GM23338 (cell line): Measurements from ENCODE around the gene C16orf74. TPM values are rescaled to one million over a fixed set of nuclear protein-coding genes. Genes with fewer than 3 reads are reported as not detected.

Experiments used
- ATAC-seq: fragments of 200-7000 bp; cut with Tn5 transposase; 3 replicates; pipeline ENCODE4 v1.9.1; 2020
- DNase-seq: peaks from one replicate; pipeline ENCODE4 v3.0.0-alpha.2; 2015; ENCODE audit warnings: low spot score
- H2AFZ ChIP-seq: fragments of 200-600 bp; sonication (generic); 2 replicates; pipeline ENCODE4 v1.8.0; 2016; ENCODE audit warnings: antibody characterized with exemption, mild to moderate bottlenecking, moderate library complexity
- H3F3A ChIP-seq: fragments of 200-600 bp; sonication (generic); replicated peaks from 2 replicates; pipeline ENCODE4 v1.8.0; 2017; ENCODE audit warnings: antibody characterized with exemption, mixed run types, low read depth
- H3K27ac ChIP-seq: fragments of 200-600 bp; sonication (generic); 2 replicates; pipeline ENCODE4 v1.6.1; 2016; ENCODE audit warnings: low read depth
- H3K27me3 ChIP-seq: fragments of 200-600 bp; sonication (generic); 2 replicates; pipeline ENCODE4 v1.8.0; 2016; ENCODE audit warnings: mild to moderate bottlenecking, mixed run types, moderate library complexity; ENCODE audit not compliant: insufficient read depth
- H3K36me3 ChIP-seq: fragments of 200-600 bp; sonication (generic); 2 replicates; pipeline ENCODE4 v1.8.0; 2016; ENCODE audit warnings: mild to moderate bottlenecking; ENCODE audit not compliant: insufficient read depth
- H3K4me1 ChIP-seq: fragments of 200-600 bp; sonication (generic); 2 replicates; pipeline ENCODE4 v1.8.0; 2016; ENCODE audit warnings: mild to moderate bottlenecking, moderate library complexity; ENCODE audit not compliant: insufficient read depth
- H3K4me2 ChIP-seq: fragments of 200-600 bp; sonication (generic); 2 replicates; pipeline ENCODE4 v1.7.1; 2017; ENCODE audit warnings: mixed run types
- H3K4me3 ChIP-seq: fragments of 200-600 bp; sonication (generic); 2 replicates; pipeline ENCODE4 v1.6.1; 2016; ENCODE audit warnings: mixed run types
- H3K79me2 ChIP-seq: fragments of 200-600 bp; sonication (generic); replicated peaks from 2 replicates; pipeline ENCODE4 v1.8.0; 2017; ENCODE audit warnings: mild to moderate bottlenecking; ENCODE audit not compliant: insufficient read depth
- H3K9me2 ChIP-seq: fragments of 200-600 bp; sonication (generic); 2 replicates; pipeline ENCODE4 v1.8.0; 2017; ENCODE audit not compliant: insufficient read depth
- H4K20me1 ChIP-seq: fragments of 200-600 bp; sonication (generic); replicated peaks from 2 replicates; pipeline ENCODE4 v1.8.0; 2017; ENCODE audit warnings: mild to moderate bottlenecking; ENCODE audit not compliant: insufficient read depth
- H3K27ac Mint-ChIP-seq: 2 replicates; pipeline ENCODE4 v1.8.0; 2020; ENCODE audit warnings: inconsistent platforms, mild to moderate bottlenecking, moderate library complexity, mixed read lengths
- H3K27me3 Mint-ChIP-seq: 3 replicates; pipeline ENCODE4 v1.8.0; 2022; ENCODE audit warnings: low read depth, mild to moderate bottlenecking, moderate library complexity, mixed read lengths, inconsistent platforms; ENCODE audit not compliant: insufficient read depth, poor library complexity
- H3K36me3 Mint-ChIP-seq: 3 replicates; pipeline ENCODE4 v1.8.0; 2021; ENCODE audit warnings: low read depth, mild to moderate bottlenecking, inconsistent platforms, moderate library complexity, mixed read lengths
- H3K4me1 Mint-ChIP-seq: 3 replicates; pipeline ENCODE4 v1.8.0; 2020; ENCODE audit warnings: mild to moderate bottlenecking, inconsistent platforms, mixed read lengths
- H3K4me3 Mint-ChIP-seq: 3 replicates; pipeline ENCODE4 v1.8.0; 2021; ENCODE audit warnings: moderate library complexity, mild to moderate bottlenecking, inconsistent platforms, mixed read lengths
- H3K9me3 Mint-ChIP-seq: 3 replicates; pipeline ENCODE4 v1.8.0; 2020; ENCODE audit warnings: moderate library complexity, mild to moderate bottlenecking, inconsistent platforms, mixed read lengths
- CREB1 ChIP-seq: fragments of 250-450 bp; sonication (Bioruptor Pico); IDR thresholded peaks from 2 replicates; pipeline ENCODE4 v1.5.0; 2020; ENCODE audit warnings: low read depth, mild to moderate bottlenecking, moderate library complexity
- CTCF ChIP-seq, 2 experiments: fragments of 200-600 bp in 1 of 2; sonication (generic) in 1 of 2; conservative IDR thresholded peaks; 2 replicates each; pipeline versions ENCODE4 v1.5.1 to v1.6.1; 2016 to 2017; ENCODE audit warnings: antibody characterized with exemption in 2 of 2, low read depth in 2 of 2, mild to moderate bottlenecking in 2 of 2, moderate library complexity in 1 of 2
- ETS1 ChIP-seq: IDR thresholded peaks from 2 replicates; pipeline ENCODE4 v1.6.1; 2016; ENCODE audit warnings: antibody characterized with exemption
- EZH2 ChIP-seq: fragments of 200-600 bp; sonication (generic); IDR thresholded peaks from one replicate; pipeline ENCODE4 v1.8.0; 2017; ENCODE audit warnings: antibody characterized with exemption, mild to moderate bottlenecking, low read depth; ENCODE audit not compliant: unreplicated experiment
- EZH2phosphoT487 ChIP-seq: fragments of 200-600 bp; sonication (generic); IDR thresholded peaks from one replicate; pipeline ENCODE4 v1.8.1; 2018; ENCODE audit warnings: antibody characterized with exemption; ENCODE audit not compliant: unreplicated experiment
- JUNB ChIP-seq: IDR thresholded peaks from one replicate; pipeline ENCODE4 v1.6.1; 2016; ENCODE audit warnings: antibody characterized with exemption; ENCODE audit not compliant: unreplicated experiment
- NANOG ChIP-seq: IDR thresholded peaks from 2 replicates; pipeline ENCODE4 v1.6.1; 2016; ENCODE audit warnings: antibody characterized with exemption, borderline replicate concordance
- POLR2AphosphoS5 ChIP-seq: IDR thresholded peaks from 2 replicates; pipeline ENCODE4 v1.6.1; 2016; ENCODE audit warnings: antibody characterized with exemption, low read depth
- REST ChIP-seq: IDR thresholded peaks from one replicate; pipeline ENCODE4 v1.6.1; 2018; ENCODE audit warnings: antibody characterized with exemption; ENCODE audit not compliant: unreplicated experiment
- STAT1 ChIP-seq: IDR thresholded peaks from one replicate; pipeline ENCODE4 v1.6.1; 2016; ENCODE audit warnings: antibody characterized with exemption; ENCODE audit not compliant: unreplicated experiment
- ZNF114 ChIP-seq: fragments of 250-450 bp; sonication (Bioruptor Pico); IDR thresholded peaks from 2 replicates; pipeline ENCODE4 v1.5.0; 2020; ENCODE audit warnings: mild to moderate bottlenecking, moderate library complexity
- ZNF331 ChIP-seq: fragments of 250-450 bp; sonication (Bioruptor Pico); IDR thresholded peaks from 2 replicates; pipeline ENCODE4 v1.5.0; 2020; ENCODE audit warnings: low read depth, mild to moderate bottlenecking, moderate library complexity
- ZNF462 ChIP-seq: fragments of 250-450 bp; sonication (Bioruptor Pico); IDR thresholded peaks from 2 replicates; pipeline ENCODE4 v1.5.0; 2020; ENCODE audit warnings: mild to moderate bottlenecking, moderate library complexity
- polyA plus RNA-seq: library from polyadenylated mRNA; unstranded; fragments of >200 nt; fragmentation: Nextera tagmentation; extraction: Ambion mirVana; gene quantifications from 2 replicates; pipeline ENCODE4 v1.2.1, GENCODE V29; 2016
- total RNA-seq: library from RNA; depleted of rRNA; stranded (reverse); fragments of >200 nt; shearing (Covaris generic); gene quantifications from 2 replicates; pipeline ENCODE4 v1.2.3, GENCODE V29; 2014

C16orf74 gene
- total and polyA plus RNA-seq, 2 experiments from 2014 or later, result 12.1 to 19.1 TPM

- no peaks in the 10 kb centered on the region for H3K27me3 ChIP-seq
- H3K4me3 Mint-ChIP-seq, result no peak overlapping the region
- H3K27ac Mint-ChIP-seq, result no peak overlapping the region
- no peaks in the 10 kb centered on the region for H3K79me2 ChIP-seq
- TF ChIP-seq ZNF462 (no peak), EZH2 (no peak), NANOG (no peak), STAT1 (no peak), ZNF114 (CRISPR knock-in tag) (no peak), REST (no peak), EZH2phosphoT487 (no peak), CTCF (conservative IDR thresholded peaks at IDR 0.05; ENCODE audit: low read depth in 2 of 2) (no peak), JUNB (no peak), POLR2AphosphoS5 (no peak), CREB1 (CRISPR knock-in tag) (no peak), ETS1 (no peak), ZNF331 (CRISPR knock-in tag) (no peak)
- H3K9me3 Mint-ChIP-seq, result no peaks in the 10 kb centered on the region
- no peak overlapping the region for H2AFZ ChIP-seq
- H3K4me2 ChIP-seq, result no peak overlapping the region
- 0 out of 2 replicates have a peak, but pooled peaks cover 3% of the 10 kb centered on the region for H3F3A ChIP-seq
- peaks cover 12% of the 10 kb centered on the region for H3K4me1 Mint-ChIP-seq
- DNase-seq (no peak), ATAC-seq (no peak)
- H3K4me3 ChIP-seq, result no peak overlapping the region
- H3K4me1 ChIP-seq, result no peaks in the 10 kb centered on the region
- H3K27me3 Mint-ChIP-seq, result peaks cover 3% of the 10 kb centered on the region
- no peaks in the 10 kb centered on the region; the same call in 1 of the 2 replicates for H4K20me1 ChIP-seq
- H3K27ac ChIP-seq, result no peak overlapping the region
- H3K9me2 ChIP-seq, result no peaks in the 10 kb centered on the region
- no peaks in the 10 kb centered on the region for H3K36me3 ChIP-seq
- H3K36me3 Mint-ChIP-seq, result no peaks in the 10 kb centered on the region
Observed at GRCh38 chr16:85735946-85736345, 14.9 kb downstream of the C16orf74 start.
